NAMALWA (cell line): ENCODE results near the gene CCDC60.

Source experiments
- DNase-seq: peaks from one replicate; pipeline ENCODE4 v3.0.0-alpha.2; 2015; ENCODE audit warnings: low spot score

The CCDC60 gene

GRCh38 chr12:119544765-119545625, 210.5 kb downstream of the CCDC60 start:
- peak; percentile 73 for DNase-seq

- no peak for DNase-seq
Measured at GRCh38 chr12:119546340-119546739, 211.8 kb downstream of the CCDC60 start.

GRCh38 chr12:119547001-119547400, 212.5 kb downstream of the CCDC60 start:
- no peak for DNase-seq

- no peak for DNase-seq
Measured at GRCh38 chr12:119556854-119557253, 222.3 kb downstream of the CCDC60 start.

GRCh38 chr12:119565404-119565803, 230.9 kb downstream of the CCDC60 start:
- DNase-seq, result no peak

GRCh38 chr12:119570771-119571170, 236.2 kb downstream of the CCDC60 start:
- no peak for DNase-seq

GRCh38 chr12:119573086-119573485, 238.6 kb downstream of the CCDC60 start:
- DNase-seq, result no peak

- DNase-seq, result no peak
Measured at GRCh38 chr12:119574255-119574654, 239.7 kb downstream of the CCDC60 start.

- DNase-seq, result no peak
Measured at GRCh38 chr12:119576118-119576810, 241.7 kb downstream of the CCDC60 start.

GRCh38 chr12:119576915-119577314, 242.4 kb downstream of the CCDC60 start:
- no peak for DNase-seq

GRCh38 chr12:119578112-119578511, 243.6 kb downstream of the CCDC60 start:
- no peak for DNase-seq

GRCh38 chr12:119589097-119589496, 254.6 kb downstream of the CCDC60 start:
- DNase-seq, result no peak

- DNase-seq, result no peak
Measured at GRCh38 chr12:119589634-119590033, 255.1 kb downstream of the CCDC60 start.
